DND-41 (cell line): ENCODE measurements around the gene CPNE6.

Experiments
- ATAC-seq: fragments of 200-7000 bp; cut with Tn5 transposase; 3 replicates; pipeline ENCODE4 v1.9.1; 2021; ENCODE audit warnings: low read depth; ENCODE audit not compliant: insufficient read depth
- DNase-seq: peaks from one replicate; pipeline ENCODE4 v3.0.0-alpha.2; 2020
- H2AFZ ChIP-seq: 2 replicates; pipeline ENCODE4 v1.6.0; 2012; ENCODE audit warnings: low read depth, low read length
- H3K27ac ChIP-seq: 2 replicates; pipeline ENCODE4 v1.5.1; 2012; ENCODE audit warnings: low read length, inconsistent platforms
- H3K27me3 ChIP-seq: fragments of 200-600 bp; sonication (generic); 2 replicates; pipeline ENCODE4 v1.6.0; 2012; ENCODE audit warnings: low read length, mild to moderate bottlenecking, inconsistent platforms; ENCODE audit not compliant: insufficient read depth, poor library complexity
- H3K36me3 ChIP-seq: 2 replicates; pipeline ENCODE4 v1.5.1; 2012; ENCODE audit warnings: low read length, inconsistent platforms; ENCODE audit not compliant: insufficient read depth
- H3K4me1 ChIP-seq: 2 replicates; pipeline ENCODE4 v1.5.1; 2012; ENCODE audit warnings: mild to moderate bottlenecking, low read length; ENCODE audit not compliant: insufficient read depth
- H3K4me2 ChIP-seq: 2 replicates; pipeline ENCODE4 v1.6.0; 2012; ENCODE audit warnings: mild to moderate bottlenecking, moderate library complexity, low read length, inconsistent platforms; ENCODE audit not compliant: insufficient read depth
- H3K4me3 ChIP-seq, 2 experiments: fragments of 200-600 bp in 1 of 2; shearing (Covaris generic) in 1 of 2; 2 replicates each; pipeline ENCODE4 v1.5.1; 2012 to 2016; ENCODE audit warnings: inconsistent platforms in 2 of 2, low read length in 2 of 2, mild to moderate bottlenecking in 2 of 2, low read depth in 1 of 2, moderate library complexity in 1 of 2
- H3K79me2 ChIP-seq: 2 replicates; pipeline ENCODE4 v1.6.0; 2012; ENCODE audit warnings: low read length, inconsistent platforms; ENCODE audit not compliant: insufficient read depth
- H3K9ac ChIP-seq: 2 replicates; pipeline ENCODE4 v1.6.0; 2012; ENCODE audit warnings: low read depth, mild to moderate bottlenecking, inconsistent platforms, low read length, moderate library complexity
- H3K9me3 ChIP-seq: 2 replicates; pipeline ENCODE4 v1.5.1; 2012; ENCODE audit warnings: low read length, moderate library complexity, mild to moderate bottlenecking, inconsistent platforms; ENCODE audit not compliant: insufficient read depth, severe bottlenecking
- H4K20me1 ChIP-seq: 2 replicates; pipeline ENCODE4 v1.6.0; 2012; ENCODE audit warnings: low read length; ENCODE audit not compliant: insufficient read depth
- EZH2 ChIP-seq: IDR thresholded peaks from 3 replicates; pipeline ENCODE4 v1.6.1; 2012; ENCODE audit warnings: borderline replicate concordance, low read depth, mild to moderate bottlenecking, moderate library complexity, low read length, inconsistent platforms; ENCODE audit not compliant: severe bottlenecking
- TF ChIP-seq, protein P1 (sequence below): IDR thresholded peaks from 2 replicates; pipeline ENCODE4 v1.5.1; 2012; ENCODE audit warnings: borderline replicate concordance, low read length, moderate library complexity, mild to moderate bottlenecking; ENCODE audit not compliant: poor library complexity, severe bottlenecking; ENCODE audit errors: extremely low read depth

The CPNE6 gene

DNA sequence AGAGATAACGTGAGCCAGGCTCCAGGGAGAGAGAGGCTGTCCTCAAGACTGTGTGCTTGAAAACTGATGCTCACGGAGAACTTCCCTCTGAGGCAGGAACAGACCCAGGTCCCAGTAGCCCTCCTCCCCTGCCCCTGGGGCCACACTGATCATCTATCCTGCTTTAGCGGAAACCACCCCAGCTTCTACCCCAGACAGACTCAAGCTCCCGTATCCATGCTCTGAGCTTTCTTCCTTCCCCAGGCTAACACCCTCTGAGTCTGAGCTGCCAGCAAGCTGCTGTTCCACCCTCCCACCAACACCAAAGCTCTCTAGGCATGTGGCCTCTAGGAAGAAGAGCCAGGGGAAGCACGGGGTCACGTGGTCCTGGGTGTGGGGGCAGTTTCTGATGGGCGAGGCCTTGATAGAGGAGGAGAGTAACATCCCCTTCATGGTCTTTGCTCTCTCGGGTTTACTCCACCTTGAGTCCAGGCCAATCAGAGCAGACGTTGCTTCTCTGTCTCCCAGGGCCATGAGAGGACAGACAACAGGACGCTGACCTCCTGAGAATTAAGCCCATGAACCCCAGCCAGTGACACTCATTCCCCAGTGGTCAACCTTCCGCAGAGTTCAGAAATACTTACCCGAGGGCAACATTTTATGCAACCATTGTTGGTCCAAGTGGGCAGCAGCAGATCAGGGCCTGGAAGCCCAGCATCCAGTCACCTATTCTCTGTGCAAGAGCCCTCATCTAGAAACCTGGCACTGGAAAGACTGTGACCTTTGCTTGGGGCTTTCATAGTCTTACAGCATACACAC is 24.1 kb downstream of the CPNE6 start:
- peaks cover 32% of the 10 kb centered on the region for H3K36me3 ChIP-seq
- H3K27ac ChIP-seq = peak overlapping the region; percentile 94
- peak overlapping the region; percentile 77 for H3K4me2 ChIP-seq
- H3K9ac ChIP-seq = peak overlapping the region; percentile 95
- DNase-seq = peak; percentile 63
- peaks cover 28% of the 10 kb centered on the region for H3K4me1 ChIP-seq
- no peak for TF ChIP-seq EZH2
- TF ChIP-seq, protein P1, sequence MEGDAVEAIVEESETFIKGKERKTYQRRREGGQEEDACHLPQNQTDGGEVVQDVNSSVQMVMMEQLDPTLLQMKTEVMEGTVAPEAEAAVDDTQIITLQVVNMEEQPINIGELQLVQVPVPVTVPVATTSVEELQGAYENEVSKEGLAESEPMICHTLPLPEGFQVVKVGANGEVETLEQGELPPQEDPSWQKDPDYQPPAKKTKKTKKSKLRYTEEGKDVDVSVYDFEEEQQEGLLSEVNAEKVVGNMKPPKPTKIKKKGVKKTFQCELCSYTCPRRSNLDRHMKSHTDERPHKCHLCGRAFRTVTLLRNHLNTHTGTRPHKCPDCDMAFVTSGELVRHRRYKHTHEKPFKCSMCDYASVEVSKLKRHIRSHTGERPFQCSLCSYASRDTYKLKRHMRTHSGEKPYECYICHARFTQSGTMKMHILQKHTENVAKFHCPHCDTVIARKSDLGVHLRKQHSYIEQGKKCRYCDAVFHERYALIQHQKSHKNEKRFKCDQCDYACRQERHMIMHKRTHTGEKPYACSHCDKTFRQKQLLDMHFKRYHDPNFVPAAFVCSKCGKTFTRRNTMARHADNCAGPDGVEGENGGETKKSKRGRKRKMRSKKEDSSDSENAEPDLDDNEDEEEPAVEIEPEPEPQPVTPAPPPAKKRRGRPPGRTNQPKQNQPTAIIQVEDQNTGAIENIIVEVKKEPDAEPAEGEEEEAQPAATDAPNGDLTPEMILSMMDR = no peak
- H4K20me1 ChIP-seq = no peaks in the 10 kb centered on the region
- peak; percentile 10 for ATAC-seq
- H3K9me3 ChIP-seq = no peaks in the 10 kb centered on the region
- peak overlapping the region; percentile 85 for H2AFZ ChIP-seq
- H3K27me3 ChIP-seq = no peaks in the 10 kb centered on the region
- H3K79me2 ChIP-seq = peaks cover 22% of the 10 kb centered on the region
- peak overlapping the region; percentile 67 to 75 for H3K4me3 ChIP-seq

DNA sequence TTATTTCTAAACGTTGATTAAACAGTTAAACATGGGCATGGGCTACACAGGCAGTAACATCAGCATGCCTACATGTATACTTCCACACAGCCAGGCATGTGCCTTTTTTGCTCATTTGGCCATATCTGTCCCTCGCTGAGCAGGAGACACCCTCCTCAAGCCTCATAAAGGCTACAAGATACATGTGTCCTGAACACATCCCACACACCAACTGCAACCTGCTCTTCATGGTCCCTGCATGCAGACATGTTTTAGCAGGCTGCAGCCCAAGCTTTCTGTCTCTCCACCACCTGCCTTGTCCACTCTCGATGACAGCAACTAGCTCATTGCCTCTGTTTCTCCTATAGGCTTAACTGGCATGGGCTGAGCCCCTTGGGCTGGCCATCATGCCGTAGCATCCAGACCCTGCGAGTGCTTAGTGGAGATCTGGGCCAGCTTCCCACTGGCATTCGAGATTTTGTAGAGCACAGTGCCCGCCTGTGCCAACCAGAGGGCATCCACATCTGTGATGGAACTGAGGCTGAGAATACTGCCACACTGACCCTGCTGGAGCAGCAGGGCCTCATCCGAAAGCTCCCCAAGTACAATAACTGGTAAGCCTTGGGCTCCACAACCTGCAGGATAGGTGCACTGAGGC is 25.3 kb downstream of the CPNE6 start:
- Histone ChIP-seq H3K4me1 (peaks cover 24% of the 10 kb centered on the region), H2AFZ (no peak overlapping the region), H4K20me1 (no peaks in the 10 kb centered on the region), H3K9me3 (no peaks in the 10 kb centered on the region), H3K27me3 (no peaks in the 10 kb centered on the region), H3K9ac (no peak overlapping the region), H3K27ac (no peak overlapping the region), H3K36me3 (peaks cover 39% of the 10 kb centered on the region), H3K4me3 (no peak overlapping the region), H3K4me2 (peak overlapping the region; percentile 36; the same call in 1 of the 2 replicates), H3K79me2 (peaks cover 22% of the 10 kb centered on the region)
- DNase-seq = no peak
- TF ChIP-seq, protein P1 = no peak
- no peak for TF ChIP-seq EZH2
- no peak for ATAC-seq

DNA sequence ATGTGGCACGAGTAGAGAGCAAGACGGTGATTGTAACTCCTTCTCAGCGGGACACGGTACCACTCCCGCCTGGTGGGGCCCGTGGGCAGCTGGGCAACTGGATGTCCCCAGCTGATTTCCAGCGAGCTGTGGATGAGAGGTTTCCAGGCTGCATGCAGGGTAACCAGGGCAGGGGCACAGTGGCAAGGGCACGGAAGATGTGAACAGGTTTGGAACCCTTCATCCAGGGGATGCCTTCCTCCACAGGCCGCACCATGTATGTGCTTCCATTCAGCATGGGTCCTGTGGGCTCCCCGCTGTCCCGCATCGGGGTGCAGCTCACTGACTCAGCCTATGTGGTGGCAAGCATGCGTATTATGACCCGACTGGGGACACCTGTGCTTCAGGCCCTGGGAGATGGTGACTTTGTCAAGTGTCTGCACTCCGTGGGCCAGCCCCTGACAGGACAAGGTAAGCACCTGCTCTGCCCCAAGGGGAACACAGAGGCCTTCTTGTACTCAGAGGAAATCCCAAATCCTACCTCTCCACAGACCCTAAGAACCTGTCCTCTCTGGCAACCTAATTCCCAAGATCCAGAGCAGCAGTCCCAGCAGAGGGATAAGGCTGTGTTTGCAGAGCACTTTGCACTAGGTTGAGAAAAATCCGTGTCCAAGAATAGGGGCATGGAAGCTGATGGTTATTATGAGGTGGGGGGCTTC is 27.0 kb downstream of the CPNE6 start:
- ATAC-seq = no peak
- Histone ChIP-seq H3K36me3 (peaks cover 49% of the 10 kb centered on the region), H3K4me1 (peaks cover 19% of the 10 kb centered on the region), H3K9me3 (no peaks in the 10 kb centered on the region), H3K27me3 (no peaks in the 10 kb centered on the region), H3K27ac (no peak overlapping the region), H3K79me2 (peaks cover 22% of the 10 kb centered on the region), H2AFZ (no peak overlapping the region), H3K4me2 (no peak overlapping the region), H3K9ac (no peak overlapping the region), H3K4me3 (no peak overlapping the region), H4K20me1 (no peaks in the 10 kb centered on the region)
- DNase-seq = no peak
- TF ChIP-seq, protein P1 = no peak
- no peak for TF ChIP-seq EZH2
